ENCODE results near the gene SRP9.

SRP9 gene, protein sequence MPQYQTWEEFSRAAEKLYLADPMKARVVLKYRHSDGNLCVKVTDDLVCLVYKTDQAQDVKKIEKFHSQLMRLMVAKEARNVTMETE

DNA sequence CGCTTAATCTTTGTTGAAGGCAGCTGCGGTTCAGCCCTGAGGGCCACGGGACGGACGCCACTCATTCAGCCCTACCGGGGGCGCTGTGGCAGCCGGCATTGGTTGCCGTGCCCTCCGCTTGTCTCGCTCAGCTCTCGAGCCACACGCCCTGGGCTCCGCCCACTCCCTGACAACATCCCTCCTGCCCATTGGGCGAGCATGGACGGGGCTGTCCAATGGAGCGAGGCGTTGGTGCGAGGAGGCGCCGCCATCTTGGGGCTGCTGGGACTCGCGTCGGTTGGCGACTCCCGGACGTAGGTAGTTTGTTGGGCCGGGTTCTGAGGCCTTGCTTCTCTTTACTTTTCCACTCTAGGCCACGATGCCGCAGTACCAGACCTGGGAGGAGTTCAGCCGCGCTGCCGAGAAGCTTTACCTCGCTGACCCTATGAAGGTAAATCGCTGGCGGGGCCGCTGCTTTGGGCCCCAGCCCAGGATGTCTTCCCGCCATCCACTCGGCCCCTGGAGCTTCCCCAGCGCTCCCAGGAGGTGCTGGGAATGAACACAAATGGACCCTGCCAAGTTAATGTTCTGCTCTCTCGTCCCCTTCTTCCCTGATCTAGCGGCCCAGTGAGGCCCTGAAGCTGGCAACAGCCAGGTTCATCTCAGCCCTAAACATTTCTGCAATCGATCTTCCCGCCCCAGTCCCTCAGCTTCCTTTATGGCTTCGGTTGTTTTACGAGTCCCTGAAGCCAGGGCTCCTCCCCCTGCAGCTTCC is at the start of gene SRP9:
Gene SRP9 (plus strand): TSS at position 244 of the 754 bp plus-strand sequence. CDS start 115 bp downstream, at position 359.
- ATAC-seq (ENCODE audit: insufficient read depth, low read depth) (peak; percentile 95), DNase-seq (peak; percentile 99)
- H3K4me1 ChIP-seq (ENCODE audit: insufficient read depth, low read length): peaks cover 51% of the 10 kb centered on the region
- H4K20me1 ChIP-seq (ENCODE audit: insufficient read depth, low read length): peaks cover 38% of the 10 kb centered on the region
- peak within 1 kb of the TSS; percentile 81 to 91 for H3K4me3 ChIP-seq (ENCODE audit: low read depth in 1 of 2, low read length in 2 of 2)
- peak within 1 kb of the TSS; percentile 92 for H2AFZ ChIP-seq (ENCODE audit: low read depth, low read length)
- H3K27me3 ChIP-seq (ENCODE audit: insufficient read depth, low read length, poor library complexity): no peaks in the 10 kb centered on the region
- H3K4me2 ChIP-seq (ENCODE audit: insufficient read depth, low read length): peak within 1 kb of the TSS; percentile 93
- H3K79me2 ChIP-seq (ENCODE audit: insufficient read depth, low read length): peaks cover 59% of the 10 kb centered on the region
- peak within 1 kb of the TSS; percentile 94 for H3K9ac ChIP-seq (ENCODE audit: low read depth, low read length)
- H3K9me3 ChIP-seq (ENCODE audit: insufficient read depth, low read length, severe bottlenecking): no peaks in the 10 kb centered on the region
- peak within 1 kb of the TSS; percentile 99 for H3K27ac ChIP-seq (ENCODE audit: low read length)
- H3K36me3 ChIP-seq (ENCODE audit: insufficient read depth, low read length): peaks cover 39% of the 10 kb centered on the region
- no peak for TF ChIP-seq EZH2 (IDR thresholded peaks at IDR 0.05; ENCODE audit: borderline replicate concordance, low read depth, low read length, severe bottlenecking)
- TF ChIP-seq, protein P1, sequence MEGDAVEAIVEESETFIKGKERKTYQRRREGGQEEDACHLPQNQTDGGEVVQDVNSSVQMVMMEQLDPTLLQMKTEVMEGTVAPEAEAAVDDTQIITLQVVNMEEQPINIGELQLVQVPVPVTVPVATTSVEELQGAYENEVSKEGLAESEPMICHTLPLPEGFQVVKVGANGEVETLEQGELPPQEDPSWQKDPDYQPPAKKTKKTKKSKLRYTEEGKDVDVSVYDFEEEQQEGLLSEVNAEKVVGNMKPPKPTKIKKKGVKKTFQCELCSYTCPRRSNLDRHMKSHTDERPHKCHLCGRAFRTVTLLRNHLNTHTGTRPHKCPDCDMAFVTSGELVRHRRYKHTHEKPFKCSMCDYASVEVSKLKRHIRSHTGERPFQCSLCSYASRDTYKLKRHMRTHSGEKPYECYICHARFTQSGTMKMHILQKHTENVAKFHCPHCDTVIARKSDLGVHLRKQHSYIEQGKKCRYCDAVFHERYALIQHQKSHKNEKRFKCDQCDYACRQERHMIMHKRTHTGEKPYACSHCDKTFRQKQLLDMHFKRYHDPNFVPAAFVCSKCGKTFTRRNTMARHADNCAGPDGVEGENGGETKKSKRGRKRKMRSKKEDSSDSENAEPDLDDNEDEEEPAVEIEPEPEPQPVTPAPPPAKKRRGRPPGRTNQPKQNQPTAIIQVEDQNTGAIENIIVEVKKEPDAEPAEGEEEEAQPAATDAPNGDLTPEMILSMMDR (IDR thresholded peaks at IDR 0.05; ENCODE audit: borderline replicate concordance, extremely low read depth, low read length, poor library complexity, severe bottlenecking): peak; percentile 95

DNA sequence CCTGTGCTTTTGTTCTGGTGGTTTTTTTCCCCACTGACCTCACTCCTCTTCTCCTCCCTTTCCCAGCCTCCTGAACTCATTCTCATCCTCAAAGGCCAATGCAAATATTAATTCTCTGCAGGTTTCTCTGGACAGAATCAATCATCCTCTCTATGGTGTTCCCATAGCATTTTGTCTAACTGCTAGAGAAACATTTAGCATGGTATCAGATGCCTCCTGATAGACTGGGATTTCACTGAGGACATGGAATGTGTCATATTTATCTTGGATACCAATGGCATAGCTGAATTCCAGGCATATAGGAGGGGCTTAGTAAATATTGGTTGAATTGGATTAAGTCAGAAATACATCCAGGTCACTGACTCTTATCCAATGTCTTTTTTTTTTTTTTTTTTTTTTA is 46.1 kb upstream of the SRP9 start:
- H3K27ac ChIP-seq (ENCODE audit: low read length): no peak overlapping the region
- H3K9ac ChIP-seq (ENCODE audit: low read depth, low read length): no peak overlapping the region
- peaks cover 8% of the 10 kb centered on the region for H3K27me3 ChIP-seq (ENCODE audit: insufficient read depth, low read length, poor library complexity)
- H3K4me1 ChIP-seq (ENCODE audit: insufficient read depth, low read length): no peaks in the 10 kb centered on the region
- no peaks in the 10 kb centered on the region for H3K9me3 ChIP-seq (ENCODE audit: insufficient read depth, low read length, severe bottlenecking)
- no peaks in the 10 kb centered on the region for H3K36me3 ChIP-seq (ENCODE audit: insufficient read depth, low read length)
- DNase-seq (no peak), ATAC-seq (ENCODE audit: insufficient read depth, low read depth) (no peak)
- TF ChIP-seq, protein P1 (IDR thresholded peaks at IDR 0.05; ENCODE audit: borderline replicate concordance, extremely low read depth, low read length, poor library complexity, severe bottlenecking): no peak
- TF ChIP-seq EZH2 (IDR thresholded peaks at IDR 0.05; ENCODE audit: borderline replicate concordance, low read depth, low read length, severe bottlenecking): no peak
- no peak overlapping the region for H3K4me3 ChIP-seq (ENCODE audit: low read depth in 1 of 2, low read length in 2 of 2)
- H2AFZ ChIP-seq (ENCODE audit: low read depth, low read length): no peak overlapping the region
- H4K20me1 ChIP-seq (ENCODE audit: insufficient read depth, low read length): no peaks in the 10 kb centered on the region
- no peaks in the 10 kb centered on the region for H3K79me2 ChIP-seq (ENCODE audit: insufficient read depth, low read length)
- H3K4me2 ChIP-seq (ENCODE audit: insufficient read depth, low read length): no peak overlapping the region

DNA sequence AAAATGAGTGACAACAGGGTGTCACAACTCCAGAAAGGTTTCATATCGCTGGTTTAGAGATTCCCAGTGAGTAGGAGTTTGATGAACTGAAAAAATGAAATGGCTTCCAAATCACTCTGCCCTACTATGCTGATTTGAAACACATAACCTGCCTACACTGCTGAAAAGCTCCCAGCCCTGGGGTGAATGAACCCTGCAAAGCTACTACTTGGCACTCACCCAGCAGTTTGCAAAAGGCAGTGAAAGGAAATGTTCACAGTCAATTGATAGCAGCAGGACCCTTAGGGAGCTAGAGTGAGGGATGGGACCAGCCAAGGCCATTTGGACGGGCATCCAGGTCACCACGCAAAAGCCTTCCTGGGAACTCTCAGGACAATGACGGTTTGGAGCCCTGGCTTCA is 44.4 kb upstream of the SRP9 start:
- ATAC-seq (ENCODE audit: insufficient read depth, low read depth) (no peak), DNase-seq (no peak)
- H3K27me3 ChIP-seq (ENCODE audit: insufficient read depth, low read length, poor library complexity): peaks cover 8% of the 10 kb centered on the region
- no peaks in the 10 kb centered on the region for H3K79me2 ChIP-seq (ENCODE audit: insufficient read depth, low read length)
- H3K4me2 ChIP-seq (ENCODE audit: insufficient read depth, low read length): no peak overlapping the region
- no peak overlapping the region for H3K27ac ChIP-seq (ENCODE audit: low read length)
- H3K4me1 ChIP-seq (ENCODE audit: insufficient read depth, low read length): no peaks in the 10 kb centered on the region
- H3K9me3 ChIP-seq (ENCODE audit: insufficient read depth, low read length, severe bottlenecking): no peaks in the 10 kb centered on the region
- no peak overlapping the region for H3K9ac ChIP-seq (ENCODE audit: low read depth, low read length)
- TF ChIP-seq, protein P1 (IDR thresholded peaks at IDR 0.05; ENCODE audit: borderline replicate concordance, extremely low read depth, low read length, poor library complexity, severe bottlenecking): no peak
- no peak for TF ChIP-seq EZH2 (IDR thresholded peaks at IDR 0.05; ENCODE audit: borderline replicate concordance, low read depth, low read length, severe bottlenecking)
- H4K20me1 ChIP-seq (ENCODE audit: insufficient read depth, low read length): no peaks in the 10 kb centered on the region
- no peaks in the 10 kb centered on the region for H3K36me3 ChIP-seq (ENCODE audit: insufficient read depth, low read length)
- no peak overlapping the region for H3K4me3 ChIP-seq (ENCODE audit: low read depth in 1 of 2, low read length in 2 of 2)
- no peak overlapping the region for H2AFZ ChIP-seq (ENCODE audit: low read depth, low read length)
